K562 (cell line): Measurements from ENCODE around the gene CXCL14. TPM values are rescaled to one million over a fixed set of nuclear protein-coding genes. Genes with fewer than 3 reads are reported as not detected.

ENCODE experiments used
- ATAC-seq: fragments of 200-7000 bp; cut with Tn5 transposase; 3 replicates; pipeline ENCODE4 v1.9.1; 2020; ENCODE audit warnings: moderate library complexity
- BruUV-seq: library from RNA; stranded (reverse); fragments of 400-500 nt; replicated peaks from 2 replicates; lab custom pipeline; 2021; lab: Mats Ljungman, UMichigan
- CTCF ChIA-PET: fragments of 300-600 bp; formaldehyde crosslinking; extraction: SDS; loops from one replicate; lab custom pipeline; 2021; ENCODE audit warnings: low intra/inter-chr PET ratio; lab: Yijun Ruan, JAX
- POLR2A ChIA-PET: fragments of 300-600, 350-650 bp; sonication (Branson Sonifier 250); formaldehyde crosslinking; extraction: SDS; loops from one replicate; lab custom pipeline; 2021; ENCODE audit warnings: antibody characterized with exemption, inconsistent platforms; lab: Yijun Ruan, JAX
- DNase-seq, 4 experiments: peaks; one replicate each; pipeline versions ENCODE4 v3.0.0 to v3.0.0-alpha.2; 2011 to 2018; ENCODE audit warnings: low spot score in 3 of 4, mixed read lengths in 3 of 4; ENCODE audit errors: extremely low read depth in 1 of 4
- FAIRE-seq: peaks from 2 replicates; lab custom pipeline; 2011; peaks lifted over from hg19 to GRCh38; lab: Jason Lieb, UNC
- H2AFZ ChIP-seq: 2 replicates; pipeline ENCODE4 v1.6.0; 2011; ENCODE audit warnings: low read depth, low read length, control low read depth, inconsistent platforms
- H3K27ac ChIP-seq: fragments of 200-600 bp; 3 replicates; pipeline ENCODE4 v1.8.0; 2011; ENCODE audit warnings: low read depth, mild to moderate bottlenecking, control low read depth, inconsistent platforms, low read length, moderate library complexity, mixed read lengths; ENCODE audit errors: extremely low read depth
- H3K27me3 ChIP-seq, 2 experiments: fragments of 300-600 bp in 1 of 2; 2 replicates in 1 of 2; 3 replicates in 1 of 2; pipeline versions ENCODE4 v1.6.0 to v1.8.0; 2011; ENCODE audit warnings: inconsistent platforms in 2 of 2, low read length in 2 of 2, mild to moderate bottlenecking in 1 of 2, mixed read lengths in 1 of 2, moderate library complexity in 1 of 2; ENCODE audit not compliant: control insufficient read depth in 2 of 2, insufficient read depth in 2 of 2
- H3K36me3 ChIP-seq: fragments of 300-600 bp; 3 replicates; pipeline ENCODE4 v1.8.0; 2011; ENCODE audit warnings: mild to moderate bottlenecking, low read length, inconsistent platforms; ENCODE audit not compliant: control insufficient read depth, insufficient read depth
- H3K4me1 ChIP-seq, 2 experiments: fragments of 200-600 bp in 1 of 2; replicated peaks in 1 of 2; 2 replicates in 1 of 2; 3 replicates in 1 of 2; pipeline versions ENCODE4 v1.5.1 to v1.8.0; 2011; ENCODE audit warnings: inconsistent platforms in 2 of 2, low read length in 2 of 2, mild to moderate bottlenecking in 1 of 2, mixed read lengths in 1 of 2, moderate library complexity in 1 of 2; ENCODE audit not compliant: control insufficient read depth in 2 of 2, insufficient read depth in 2 of 2
- H3K4me2 ChIP-seq: 2 replicates; pipeline ENCODE4 v1.6.1; 2011; ENCODE audit warnings: low read length, control low read depth, inconsistent platforms, mixed read lengths; ENCODE audit not compliant: insufficient read depth
- H3K4me3 ChIP-seq: fragments of 200-600 bp; sonication (generic), shearing (Covaris generic); 2 replicates; pipeline ENCODE4 v1.5.1; 2016; ENCODE audit warnings: control low read depth, inconsistent platforms
- H3K79me2 ChIP-seq: fragments of 200-600 bp; 3 replicates; pipeline ENCODE4 v1.8.0; 2011; ENCODE audit warnings: low read length, inconsistent platforms; ENCODE audit not compliant: control insufficient read depth, insufficient read depth
- H3K9ac ChIP-seq, 2 experiments: 2 replicates each; pipeline versions ENCODE4 v1.6.0 to v1.6.1; 2011; ENCODE audit warnings: low read depth in 2 of 2, low read length in 2 of 2, control low read depth in 1 of 2, inconsistent platforms in 1 of 2, mild to moderate bottlenecking in 1 of 2, mixed read lengths in 1 of 2; ENCODE audit not compliant: insufficient read depth in 1 of 2
- H3K9me1 ChIP-seq: one replicate; pipeline ENCODE4 v1.6.0; 2011; ENCODE audit warnings: inconsistent platforms, mild to moderate bottlenecking, low read length, moderate library complexity; ENCODE audit not compliant: control insufficient read depth, insufficient read depth
- H3K9me3 ChIP-seq: replicated peaks from 2 replicates; pipeline ENCODE4 v1.5.1; 2011; ENCODE audit warnings: low read depth, low read length, inconsistent platforms; ENCODE audit not compliant: control insufficient read depth, insufficient read depth
- H4K20me1 ChIP-seq: replicated peaks from 2 replicates; pipeline ENCODE4 v1.6.1; 2011; ENCODE audit warnings: low read length, inconsistent platforms, mixed read lengths; ENCODE audit not compliant: control insufficient read depth, insufficient read depth
- BRF1 ChIP-seq: IDR thresholded peaks from 3 replicates; pipeline ENCODE4 v1.6.1; 2011; ENCODE audit warnings: borderline replicate concordance, mild to moderate bottlenecking; ENCODE audit not compliant: insufficient read length; ENCODE audit errors: extremely low read depth
- CCNT2 ChIP-seq: IDR thresholded peaks from 2 replicates; pipeline ENCODE4 v1.6.1; 2011; ENCODE audit warnings: borderline replicate concordance, low read depth, mild to moderate bottlenecking, moderate library complexity, mixed read lengths, low read length; ENCODE audit not compliant: insufficient read length; ENCODE audit errors: extremely low read depth
- EHMT2 ChIP-seq: fragments of 450-650 bp; IDR thresholded peaks from 2 replicates; pipeline ENCODE4 v1.6.1; 2018; ENCODE audit warnings: antibody characterized with exemption
- GABPA ChIP-seq: fragments of 200-800 bp; sonication (Bioruptor generic); conservative IDR thresholded peaks from 2 replicates; pipeline ENCODE4 v1.6.1; 2016; ENCODE audit warnings: low read depth, missing genetic modification characterization, missing compliant biosample characterization
- MAFK ChIP-seq: IDR thresholded peaks from 2 replicates; pipeline ENCODE4 v1.6.1; 2011; ENCODE audit warnings: low read length, improper control_type of control experiment
- NFRKB ChIP-seq: fragments of 450-650 bp; IDR thresholded peaks from 2 replicates; pipeline ENCODE4 v1.6.1; 2016; ENCODE audit warnings: low read depth
- NR3C1 ChIP-seq: sonication (generic); formaldehyde crosslinking; IDR thresholded peaks from 2 replicates; pipeline ENCODE4 v1.8.1; 2022; ENCODE audit warnings: missing genetic modification reagents
- POLR2AphosphoS5 ChIP-seq: IDR thresholded peaks from 2 replicates; pipeline ENCODE4 v1.6.1; 2011; ENCODE audit warnings: mild to moderate bottlenecking, low read depth, low read length, moderate library complexity; ENCODE audit not compliant: control insufficient read depth, insufficient read depth
- SPI1 ChIP-seq: IDR thresholded peaks from 2 replicates; pipeline ENCODE4 v1.6.1; 2011; ENCODE audit warnings: low read depth, low read length, control low read depth, borderline replicate concordance
- SRSF7 ChIP-seq: fragments of 200-400 bp; formaldehyde crosslinking; optimal IDR thresholded peaks from 2 replicates; pipeline ENCODE3; 2017; ENCODE audit warnings: mild to moderate bottlenecking, low read depth, low read length
- SRSF9 ChIP-seq: fragments of 200-400 bp; formaldehyde crosslinking; IDR thresholded peaks from 2 replicates; pipeline ENCODE4 v1.6.1; 2017; ENCODE audit warnings: low read depth, low read length, borderline replicate concordance
- ZNF444 ChIP-seq: fragments of 250-450 bp; sonication (Bioruptor Pico); IDR thresholded peaks from 2 replicates; pipeline ENCODE4 v1.4.0; 2020; ENCODE audit warnings: mild to moderate bottlenecking, moderate library complexity
- ZNF699 ChIP-seq: fragments of 250-450 bp; sonication (Bioruptor Pico); IDR thresholded peaks from 2 replicates; pipeline ENCODE4 v1.8.0; 2021; ENCODE audit warnings: mild to moderate bottlenecking, moderate library complexity; ENCODE audit not compliant: insufficient replicate concordance
- WGBS: fragments of 100-300 bp; shearing (Covaris generic); methylation state at CpG from one replicate; pipeline ENCODE4 v1.1.6; 2016; ENCODE audit warnings: low coverage, mixed read lengths; ENCODE audit not compliant: insufficient coverage; ENCODE audit errors: missing lambda C conversion rate; 5-methylcytosine and 5-hydroxymethylcytosine counted together
- in situ Hi-C: fragments of 300-500 bp; cut with MboI; formaldehyde crosslinking; loops from 4 replicates; pipeline ENCODE4 v1.15.0; 2018; ENCODE audit warnings: inconsistent platforms, mixed read lengths
- intact Hi-C: fragments of 100-400 bp; cut with micrococcal nuclease; formaldehyde crosslinking; loops from 2 replicates; pipeline ENCODE4 v1.14.2; 2022
- polyA plus RNA-seq, 8 experiments: library from polyadenylated mRNA; depleted of rRNA in 4 of 8; stranded (reverse) in 5 of 8; unstranded in 3 of 8; fragments of >200 nt; fragmentation: Nextera tagmentation in 2 of 8; fragmentation: Illumina TruSeq in 1 of 8; extraction: Ambion mirVana in 2 of 8; extraction: Trizol in 1 of 8; gene quantifications; 2 replicates each; pipeline versions ENCODE4 v1.2.1 to v1.2.3, GENCODE V29; 2011 to 2014; ENCODE audit warnings: inconsistent platforms in 1 of 8, missing spikeins in 1 of 8
- total RNA-seq, 7 experiments: library from RNA; depleted of rRNA in 6 of 7; stranded (reverse); fragments of >200 nt in 6 of 7; fragmentation: Illumina TruSeq in 2 of 7; extraction: Trizol in 2 of 7; gene quantifications; 2 replicates each; pipeline versions ENCODE4 v1.2.1 to v1.2.3, GENCODE V29; 2011 to 2021; ENCODE audit warnings: low replicate concordance in 1 of 7
- TF ChIP-seq, protein P1 (sequence below): fragments of 250-450 bp; sonication (Bioruptor Pico); IDR thresholded peaks from 2 replicates; pipeline ENCODE4 v1.4.0; 2020; ENCODE audit warnings: mild to moderate bottlenecking, moderate library complexity, borderline replicate concordance
- TF ChIP-seq, protein P2 (sequence below): fragments of 450-650 bp; formaldehyde crosslinking; IDR thresholded peaks from 2 replicates; pipeline ENCODE4 v1.4.0; 2020; ENCODE audit warnings: mild to moderate bottlenecking, moderate library complexity
- TF ChIP-seq, protein P3 (sequence below): sonication (generic); formaldehyde crosslinking; IDR thresholded peaks from 2 replicates; pipeline ENCODE4 v1.9.0; 2022; ENCODE audit warnings: mild to moderate bottlenecking, missing genetic modification reagents
- TF ChIP-seq, protein P4 (sequence below): sonication (generic); formaldehyde crosslinking; IDR thresholded peaks from 2 replicates; pipeline ENCODE4 v1.8.1; 2022; ENCODE audit warnings: missing genetic modification reagents

Gene CXCL14
- total and polyA plus RNA-seq, 9 of the 15 experiments (the other 6 are each of a cell fraction or from before 2014, with no cell fraction given), result not detected

DNA sequence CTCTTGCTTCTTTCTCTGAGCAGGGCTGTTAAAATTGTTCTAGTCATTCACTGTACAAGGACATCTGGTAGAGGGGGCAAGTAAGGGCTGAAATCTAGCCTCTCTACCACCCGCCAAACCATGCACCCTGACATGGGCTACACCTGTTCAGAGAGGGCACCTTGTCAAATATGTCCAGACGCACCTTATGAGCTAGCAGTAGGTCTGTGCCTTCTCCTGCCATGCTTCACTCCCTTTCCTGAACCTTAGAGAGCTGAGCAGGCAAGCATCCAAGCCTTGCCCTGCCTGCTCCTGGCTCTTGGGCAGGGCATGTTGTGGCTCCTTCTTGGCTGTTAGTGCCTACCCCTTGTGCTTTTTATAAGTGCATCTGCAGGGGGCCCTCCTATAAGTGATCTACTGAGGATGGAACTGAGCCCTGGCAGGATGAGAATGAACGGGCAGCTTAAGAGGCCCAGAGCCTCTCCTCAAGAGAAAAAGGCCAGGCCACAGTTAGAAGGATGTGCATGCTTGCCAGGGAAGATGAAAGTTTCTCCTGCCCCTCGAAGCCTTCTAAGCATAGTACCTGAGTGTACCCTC lies 39.3 kb downstream of the CXCL14 start:
- Histone ChIP-seq H3K9ac (no peak overlapping the region), H3K27ac (no peak overlapping the region), H2AFZ (no peak overlapping the region), H3K36me3 (no peaks in the 10 kb centered on the region), H4K20me1 (no peaks in the 10 kb centered on the region), H3K4me1 (peaks cover 0 to 7% of the 10 kb centered on the region in 2 experiments; a peak in 1 of 5 replicates), H3K9me1 (no peaks in the 10 kb centered on the region), H3K79me2 (no peaks in the 10 kb centered on the region), H3K9me3 (no peaks in the 10 kb centered on the region), H3K4me2 (no peak overlapping the region), H3K4me3 (no peak overlapping the region), H3K27me3 (0 out of 5 replicates have a peak, but pooled peaks cover 0 to 3% of the 10 kb centered on the region in 2 experiments)
- intact Hi-C loops, result no loop called here
- ATAC-seq (no peak), DNase-seq (no peak), FAIRE-seq (no peak)
- BruUV-seq, result no TSS peak
- ChIA-PET POLR2A (no interaction called here), CTCF (no interaction called here)
- in situ Hi-C loops, result no loop called here
- WGBS, result 0% methylated on average over 4 of the region's 4 CpGs
- TF ChIP-seq CCNT2 (no peak), MAFK (no peak), POLR2AphosphoS5 (no peak), EHMT2 (no peak), NR3C1 (CRISPR knock-in tag) (no peak), SRSF7 (no peak), ZNF699 (CRISPR knock-in tag) (no peak), SRSF9 (no peak), BRF1 (no peak), GABPA (tag) (no peak), ZNF444 (CRISPR knock-in tag) (no peak), NFRKB (no peak), SPI1 (no peak)
- TF ChIP-seq, protein P1, sequence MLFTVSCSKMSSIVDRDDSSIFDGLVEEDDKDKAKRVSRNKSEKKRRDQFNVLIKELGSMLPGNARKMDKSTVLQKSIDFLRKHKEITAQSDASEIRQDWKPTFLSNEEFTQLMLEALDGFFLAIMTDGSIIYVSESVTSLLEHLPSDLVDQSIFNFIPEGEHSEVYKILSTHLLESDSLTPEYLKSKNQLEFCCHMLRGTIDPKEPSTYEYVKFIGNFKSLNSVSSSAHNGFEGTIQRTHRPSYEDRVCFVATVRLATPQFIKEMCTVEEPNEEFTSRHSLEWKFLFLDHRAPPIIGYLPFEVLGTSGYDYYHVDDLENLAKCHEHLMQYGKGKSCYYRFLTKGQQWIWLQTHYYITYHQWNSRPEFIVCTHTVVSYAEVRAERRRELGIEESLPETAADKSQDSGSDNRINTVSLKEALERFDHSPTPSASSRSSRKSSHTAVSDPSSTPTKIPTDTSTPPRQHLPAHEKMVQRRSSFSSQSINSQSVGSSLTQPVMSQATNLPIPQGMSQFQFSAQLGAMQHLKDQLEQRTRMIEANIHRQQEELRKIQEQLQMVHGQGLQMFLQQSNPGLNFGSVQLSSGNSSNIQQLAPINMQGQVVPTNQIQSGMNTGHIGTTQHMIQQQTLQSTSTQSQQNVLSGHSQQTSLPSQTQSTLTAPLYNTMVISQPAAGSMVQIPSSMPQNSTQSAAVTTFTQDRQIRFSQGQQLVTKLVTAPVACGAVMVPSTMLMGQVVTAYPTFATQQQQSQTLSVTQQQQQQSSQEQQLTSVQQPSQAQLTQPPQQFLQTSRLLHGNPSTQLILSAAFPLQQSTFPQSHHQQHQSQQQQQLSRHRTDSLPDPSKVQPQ (CRISPR knock-in tag), result no peak
- TF ChIP-seq, protein P2, sequence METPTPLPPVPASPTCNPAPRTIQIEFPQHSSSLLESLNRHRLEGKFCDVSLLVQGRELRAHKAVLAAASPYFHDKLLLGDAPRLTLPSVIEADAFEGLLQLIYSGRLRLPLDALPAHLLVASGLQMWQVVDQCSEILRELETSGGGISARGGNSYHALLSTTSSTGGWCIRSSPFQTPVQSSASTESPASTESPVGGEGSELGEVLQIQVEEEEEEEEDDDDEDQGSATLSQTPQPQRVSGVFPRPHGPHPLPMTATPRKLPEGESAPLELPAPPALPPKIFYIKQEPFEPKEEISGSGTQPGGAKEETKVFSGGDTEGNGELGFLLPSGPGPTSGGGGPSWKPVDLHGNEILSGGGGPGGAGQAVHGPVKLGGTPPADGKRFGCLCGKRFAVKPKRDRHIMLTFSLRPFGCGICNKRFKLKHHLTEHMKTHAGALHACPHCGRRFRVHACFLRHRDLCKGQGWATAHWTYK (CRISPR knock-in tag), result no peak
- TF ChIP-seq, protein P3, sequence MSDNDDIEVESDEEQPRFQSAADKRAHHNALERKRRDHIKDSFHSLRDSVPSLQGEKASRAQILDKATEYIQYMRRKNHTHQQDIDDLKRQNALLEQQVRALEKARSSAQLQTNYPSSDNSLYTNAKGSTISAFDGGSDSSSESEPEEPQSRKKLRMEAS (CRISPR knock-in tag), result no peak
- TF ChIP-seq, protein P4, sequence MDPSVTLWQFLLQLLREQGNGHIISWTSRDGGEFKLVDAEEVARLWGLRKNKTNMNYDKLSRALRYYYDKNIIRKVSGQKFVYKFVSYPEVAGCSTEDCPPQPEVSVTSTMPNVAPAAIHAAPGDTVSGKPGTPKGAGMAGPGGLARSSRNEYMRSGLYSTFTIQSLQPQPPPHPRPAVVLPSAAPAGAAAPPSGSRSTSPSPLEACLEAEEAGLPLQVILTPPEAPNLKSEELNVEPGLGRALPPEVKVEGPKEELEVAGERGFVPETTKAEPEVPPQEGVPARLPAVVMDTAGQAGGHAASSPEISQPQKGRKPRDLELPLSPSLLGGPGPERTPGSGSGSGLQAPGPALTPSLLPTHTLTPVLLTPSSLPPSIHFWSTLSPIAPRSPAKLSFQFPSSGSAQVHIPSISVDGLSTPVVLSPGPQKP (CRISPR knock-in tag), result no peak
